Measurements from ENCODE around the gene NAV2. TPM values are rescaled to one million over a fixed set of nuclear protein-coding genes. Genes with fewer than 3 reads are reported as not detected.

The NAV2 gene
- polyA plus RNA-seq, 1 experiment, result 5.1 TPM

DNA sequence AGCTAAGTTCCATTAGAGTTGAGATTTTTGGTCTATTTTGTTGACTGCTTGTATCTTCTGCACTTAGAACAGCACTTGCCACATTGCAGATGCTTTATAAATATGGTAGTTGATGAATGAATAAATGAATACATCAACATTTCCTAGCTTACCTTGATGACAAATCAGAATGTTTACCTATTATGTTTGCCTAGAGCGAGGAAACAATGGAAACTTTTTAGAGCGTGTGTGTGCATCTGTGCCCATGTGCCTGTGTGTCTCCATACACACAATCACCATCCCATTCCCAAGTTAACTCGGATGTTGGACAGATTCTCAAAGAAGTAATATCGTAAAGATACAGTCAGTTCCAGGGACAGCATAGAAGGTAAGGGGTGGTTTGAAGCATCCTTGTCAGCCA is 308.6 kb downstream of the NAV2 start:
- Histone ChIP-seq H3K27me3 (ENCODE audit: control insufficient read depth, insufficient read depth, low read length) (no peaks in the 10 kb centered on the region), H3K4me3 (ENCODE audit: low read depth, low read length) (no peak overlapping the region), H3K27ac (ENCODE audit: low read depth, low read length) (no peak overlapping the region), H3K9me3 (ENCODE audit: control insufficient read depth, insufficient read depth, low read length) (no peaks in the 10 kb centered on the region)
- POLR2A ChIA-PET, result no interaction called here
- CTCF ChIA-PET, result no interaction called here
- no peak for TF ChIP-seq CTCF (IDR thresholded peaks at IDR 0.05; ENCODE audit: low read depth, low read length)
- no peak for DNase-seq (ENCODE audit: low read depth, low spot score)

DNA sequence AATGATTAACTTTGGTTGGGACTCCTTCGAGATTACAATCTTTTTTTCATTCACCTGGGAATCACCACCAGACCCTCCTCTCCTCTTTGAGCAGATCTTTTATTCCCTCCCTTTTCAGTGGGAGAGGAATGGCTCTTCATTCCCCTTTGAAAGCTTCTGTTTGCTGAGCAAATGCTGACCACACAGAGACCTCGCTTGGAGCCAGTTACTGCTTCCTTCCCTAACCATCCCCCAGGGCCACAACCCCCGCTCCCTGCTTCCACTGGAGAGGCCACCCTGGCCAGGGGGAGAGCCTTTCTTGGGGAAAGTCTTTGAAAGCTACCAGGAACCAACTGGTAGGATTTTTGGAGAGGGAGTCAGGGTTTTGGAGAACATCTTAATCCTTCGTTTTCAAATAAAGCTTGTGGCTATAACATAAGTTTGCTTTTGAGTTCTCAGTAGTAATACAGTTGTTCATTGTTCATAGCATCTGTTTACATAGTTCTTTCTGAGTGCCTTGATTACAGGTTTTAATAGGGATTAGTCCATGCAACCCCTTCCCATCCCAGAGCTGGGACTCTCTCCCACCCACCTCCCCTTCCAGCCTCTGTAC is 309.2 kb downstream of the NAV2 start:
- no peak for DNase-seq (ENCODE audit: low read depth, low spot score)
- Histone ChIP-seq H3K9me3 (ENCODE audit: control insufficient read depth, insufficient read depth, low read length) (no peaks in the 10 kb centered on the region), H3K4me3 (ENCODE audit: low read depth, low read length) (no peak overlapping the region), H3K27me3 (ENCODE audit: control insufficient read depth, insufficient read depth, low read length) (no peaks in the 10 kb centered on the region), H3K27ac (ENCODE audit: low read depth, low read length) (no peak overlapping the region)
- CTCF ChIA-PET, result interaction anchor here (1.7 to 2.0 kb wide), 2 partner anchors 68 to 90 kb away, joined by 7 to 13 read pairs; no protein-coding TSS in a partner anchor
- POLR2A ChIA-PET, result interaction anchor here (0.7 kb wide), 1 partner anchor 11 kb away, joined by 6 read pairs; no protein-coding TSS in a partner anchor
- TF ChIP-seq CTCF (IDR thresholded peaks at IDR 0.05; ENCODE audit: low read depth, low read length), result no peak

GRCh38 chr11:20022363-20023081 is 309.9 kb downstream of the NAV2 start:
- ChIA-PET CTCF (interaction anchor here (1.7 to 3.2 kb wide), 3 partner anchors 69 to 106 kb away, joined by 7 to 15 read pairs (median 13); no protein-coding TSS in a partner anchor), POLR2A (interaction anchor here (0.7 to 0.8 kb wide), 2 partner anchors 12 to 35 kb away, joined by 3 to 6 read pairs; no protein-coding TSS in a partner anchor)
- Histone ChIP-seq H3K9me3 (ENCODE audit: control insufficient read depth, insufficient read depth, low read length) (no peaks in the 10 kb centered on the region), H3K27ac (ENCODE audit: low read depth, low read length) (peak overlapping the region; percentile 43), H3K4me3 (ENCODE audit: low read depth, low read length) (peak overlapping the region; percentile 39), H3K27me3 (ENCODE audit: control insufficient read depth, insufficient read depth, low read length) (no peaks in the 10 kb centered on the region)
- TF ChIP-seq CTCF (IDR thresholded peaks at IDR 0.05; ENCODE audit: low read depth, low read length), result no peak
- no peak for DNase-seq (ENCODE audit: low read depth, low spot score)

- H3K4me3 ChIP-seq (ENCODE audit: low read depth, low read length), result peak overlapping the region; percentile 39
- DNase-seq (ENCODE audit: low read depth, low spot score), result no peak
- TF ChIP-seq CTCF (IDR thresholded peaks at IDR 0.05; ENCODE audit: low read depth, low read length), result no peak
- H3K9me3 ChIP-seq (ENCODE audit: control insufficient read depth, insufficient read depth, low read length), result no peaks in the 10 kb centered on the region
- no peaks in the 10 kb centered on the region for H3K27me3 ChIP-seq (ENCODE audit: control insufficient read depth, insufficient read depth, low read length)
- CTCF ChIA-PET, result interaction anchor here (0.6 to 3.2 kb wide), 4 partner anchors 13 to 105 kb away, joined by 3 to 15 read pairs (median 10); no protein-coding TSS in a partner anchor
- POLR2A ChIA-PET, result interaction anchor here (0.8 kb wide), 1 partner anchor 35 kb away, joined by 3 read pairs; no protein-coding TSS in a partner anchor
- H3K27ac ChIP-seq (ENCODE audit: low read depth, low read length), result peak overlapping the region; percentile 43
These were observed 310.4 kb downstream of the NAV2 start for GRCh38 chr11:20023082-20023426.
